ENCODE results near the gene SSB.
"Not testable (repeated sequence)": the region's sequence is repeated elsewhere in the genome, so short reads cannot be mapped to it uniquely, and the experiment has no call there.

The SSB gene

GRCh38 chr2:169782513-169782912 lies 16.2 kb upstream of the SSB start:
- no peak for DNase-seq

- DNase-seq = no peak
Observed at GRCh38 chr2:169790581-169790980, 8.1 kb upstream of the SSB start.

- DNase-seq = no peak
Observed at GRCh38 chr2:169795181-169795580, 3.5 kb upstream of the SSB start.

GRCh38 chr2:169796441-169796840 lies 2.2 kb upstream of the SSB start:
- DNase-seq = no peak

- DNase-seq = no peak
Observed at GRCh38 chr2:169797601-169798000, 1.1 kb upstream of the SSB start.

- DNase-seq = no peak
Observed at GRCh38 chr2:169798397-169798717, 314 bp upstream of the SSB start.

GRCh38 chr2:169803480-169803879 lies 4.8 kb downstream of the SSB start:
- DNase-seq = no peak

GRCh38 chr2:169806586-169806985 lies 7.9 kb downstream of the SSB start:
- DNase-seq = no peak

- DNase-seq = no peak
Observed at GRCh38 chr2:169808221-169808620, 9.6 kb downstream of the SSB start.

GRCh38 chr2:169815849-169816248 lies 17.2 kb downstream of the SSB start:
- no peak for DNase-seq

GRCh38 chr2:169816961-169817360 lies 18.3 kb downstream of the SSB start:
- DNase-seq = not testable (repeated sequence)

- not testable (repeated sequence) for DNase-seq
Observed at GRCh38 chr2:169817369-169817768, 18.7 kb downstream of the SSB start.

GRCh38 chr2:169818241-169818640 lies 19.6 kb downstream of the SSB start:
- DNase-seq = no peak

GRCh38 chr2:169819106-169819505 lies 20.4 kb downstream of the SSB start:
- DNase-seq = no peak

GRCh38 chr2:169820101-169820500 lies 21.4 kb downstream of the SSB start:
- DNase-seq = not testable (repeated sequence)

GRCh38 chr2:169822036-169822435 lies 23.4 kb downstream of the SSB start:
- no peak for DNase-seq

GRCh38 chr2:169822785-169823392 lies 24.2 kb downstream of the SSB start:
- no peak for DNase-seq

GRCh38 chr2:169823996-169824372 lies 25.3 kb downstream of the SSB start:
- DNase-seq = no peak

GRCh38 chr2:169824373-169825333 lies 26.0 kb downstream of the SSB start, which contains the start of gene METTL5:
METTL5 (minus strand) TSS chr2:169824905; CDS start chr2:169824597, 308 bp downstream.
- peak; percentile 38 to 60 for DNase-seq

- peak; percentile 67 to 76 for DNase-seq
Observed at GRCh38 chr2:169827272-169828140, 28.8 kb downstream of the SSB start, which contains the start of gene UBR3. UBR3 (plus strand) TSS chr2:169827454; CDS start chr2:169827508, 54 bp downstream.

GRCh38 chr2:169828141-169828811 lies 29.6 kb downstream of the SSB start:
- DNase-seq = peak; percentile 5 to 15

- DNase-seq = no peak
Observed at GRCh38 chr2:169834401-169834800, 35.7 kb downstream of the SSB start.
